ENCODE measurements around the gene PRR5L. TPM values are rescaled to one million over a fixed set of nuclear protein-coding genes. Genes with fewer than 3 reads are reported as not detected.

Gene PRR5L
- total RNA-seq, 1 donor from 2014 or later: 103 TPM

DNA sequence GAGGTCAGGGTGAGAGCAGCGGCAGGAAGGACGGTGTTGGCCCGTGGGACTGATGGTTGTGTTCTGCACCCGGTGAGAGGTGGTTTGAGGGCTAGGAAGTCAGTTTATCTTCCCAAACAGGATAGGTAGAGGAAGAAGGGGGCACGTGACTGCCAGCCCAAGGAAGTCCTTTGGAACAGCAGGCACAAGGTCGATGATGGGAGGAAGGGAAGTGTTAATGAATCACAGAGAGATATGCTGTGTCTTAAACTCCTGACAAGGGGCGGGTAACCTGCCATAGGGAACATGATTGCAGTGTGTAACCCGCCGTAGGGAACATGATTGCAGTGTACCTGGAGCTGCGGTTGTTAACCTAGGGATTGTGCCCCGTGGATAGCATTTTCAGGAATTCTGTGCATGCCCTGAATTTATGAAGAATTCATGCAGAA is 49.0 kb downstream of the PRR5L start:
- Mint-ChIP-seq H3K27me3 (ENCODE audit: unreplicated experiment) (no peaks in the 10 kb centered on the region), H3K4me1 (ENCODE audit: unreplicated experiment) (peaks cover 19% of the 10 kb centered on the region), H3K36me3 (ENCODE audit: unreplicated experiment) (no peaks in the 10 kb centered on the region), H3K27ac (ENCODE audit: unreplicated experiment) (no peak overlapping the region), H3K9me3 (ENCODE audit: unreplicated experiment) (no peaks in the 10 kb centered on the region), H3K4me3 (ENCODE audit: unreplicated experiment) (no peak overlapping the region)
- DNase-seq (ENCODE audit: extremely low spot score, unreplicated experiment): no peak
- TF ChIP-seq, protein P1, sequence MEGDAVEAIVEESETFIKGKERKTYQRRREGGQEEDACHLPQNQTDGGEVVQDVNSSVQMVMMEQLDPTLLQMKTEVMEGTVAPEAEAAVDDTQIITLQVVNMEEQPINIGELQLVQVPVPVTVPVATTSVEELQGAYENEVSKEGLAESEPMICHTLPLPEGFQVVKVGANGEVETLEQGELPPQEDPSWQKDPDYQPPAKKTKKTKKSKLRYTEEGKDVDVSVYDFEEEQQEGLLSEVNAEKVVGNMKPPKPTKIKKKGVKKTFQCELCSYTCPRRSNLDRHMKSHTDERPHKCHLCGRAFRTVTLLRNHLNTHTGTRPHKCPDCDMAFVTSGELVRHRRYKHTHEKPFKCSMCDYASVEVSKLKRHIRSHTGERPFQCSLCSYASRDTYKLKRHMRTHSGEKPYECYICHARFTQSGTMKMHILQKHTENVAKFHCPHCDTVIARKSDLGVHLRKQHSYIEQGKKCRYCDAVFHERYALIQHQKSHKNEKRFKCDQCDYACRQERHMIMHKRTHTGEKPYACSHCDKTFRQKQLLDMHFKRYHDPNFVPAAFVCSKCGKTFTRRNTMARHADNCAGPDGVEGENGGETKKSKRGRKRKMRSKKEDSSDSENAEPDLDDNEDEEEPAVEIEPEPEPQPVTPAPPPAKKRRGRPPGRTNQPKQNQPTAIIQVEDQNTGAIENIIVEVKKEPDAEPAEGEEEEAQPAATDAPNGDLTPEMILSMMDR (IDR thresholded peaks at IDR 0.05): no peak

DNA sequence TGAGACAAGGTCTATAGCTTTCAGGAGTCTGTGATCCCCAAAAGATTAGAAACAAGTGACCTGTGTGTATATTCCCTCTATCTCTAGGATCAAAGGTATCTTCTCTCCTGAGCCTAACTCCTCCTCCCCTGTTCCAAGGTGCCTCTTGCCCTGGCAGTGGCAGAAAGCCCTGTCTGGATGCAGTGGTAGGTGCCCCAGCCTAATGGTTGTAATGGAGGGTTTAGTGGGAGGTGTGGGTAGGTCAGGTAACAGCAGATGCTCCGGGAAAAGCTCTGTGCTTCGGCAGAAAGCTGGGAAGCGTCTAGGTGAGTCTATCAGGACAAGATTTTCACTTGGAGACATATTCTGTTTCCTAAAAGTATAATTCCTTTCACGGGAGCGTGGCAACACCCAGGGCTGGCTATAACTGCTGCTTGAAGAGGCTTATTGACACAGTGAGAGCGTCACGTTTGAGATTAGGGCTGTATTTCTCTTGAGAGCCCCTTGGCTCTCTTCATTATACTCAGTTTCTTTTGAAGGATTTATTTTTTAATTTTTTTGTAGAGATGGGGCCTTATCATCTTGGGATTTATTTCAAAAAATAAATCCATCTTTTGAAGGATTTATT is 49.5 kb downstream of the PRR5L start:
- TF ChIP-seq, protein P1 (IDR thresholded peaks at IDR 0.05): no peak
- H3K36me3 Mint-ChIP-seq (ENCODE audit: unreplicated experiment): no peaks in the 10 kb centered on the region
- no peak overlapping the region for H3K27ac Mint-ChIP-seq (ENCODE audit: unreplicated experiment)
- H3K4me1 Mint-ChIP-seq (ENCODE audit: unreplicated experiment): peaks cover 17% of the 10 kb centered on the region
- DNase-seq (ENCODE audit: extremely low spot score, unreplicated experiment): no peak
- no peak overlapping the region for H3K4me3 Mint-ChIP-seq (ENCODE audit: unreplicated experiment)
- H3K27me3 Mint-ChIP-seq (ENCODE audit: unreplicated experiment): no peaks in the 10 kb centered on the region
- no peaks in the 10 kb centered on the region for H3K9me3 Mint-ChIP-seq (ENCODE audit: unreplicated experiment)

DNA sequence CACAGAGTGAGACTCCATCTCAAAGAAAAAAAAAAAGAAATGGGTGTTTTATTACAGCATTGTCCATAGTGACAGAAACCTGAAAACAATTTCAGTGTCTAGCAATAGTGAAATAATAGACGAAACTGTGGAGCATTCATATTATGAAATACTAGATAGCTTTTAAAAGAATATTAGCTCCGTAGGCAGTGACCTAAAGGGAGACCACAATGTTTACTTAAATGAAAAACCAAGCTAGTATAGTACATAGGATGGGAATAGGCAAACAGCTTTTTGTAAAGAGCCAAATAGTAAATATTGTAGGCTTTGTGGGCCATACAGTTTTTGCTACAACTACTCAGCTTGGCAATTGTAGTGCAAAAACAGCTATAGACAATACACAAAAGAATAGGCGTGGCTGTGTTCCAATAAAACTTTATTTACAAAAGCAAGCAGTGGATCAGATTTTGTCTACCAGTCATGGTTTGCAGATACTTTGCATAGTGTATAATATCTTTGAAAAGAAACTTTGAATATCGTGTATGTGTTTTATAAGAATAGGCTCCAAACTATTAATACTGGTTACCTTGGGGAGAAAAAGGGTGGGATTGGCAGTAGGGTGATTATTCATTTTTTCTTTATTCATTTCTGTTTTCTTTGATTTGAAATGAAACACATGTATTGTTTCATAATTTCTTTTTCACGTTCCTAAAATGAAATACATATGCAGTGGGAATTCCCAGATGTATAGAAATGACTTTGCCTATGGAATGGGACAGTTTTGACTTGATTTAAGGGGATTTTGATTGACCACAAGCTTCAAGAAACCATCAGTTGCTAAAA is 50.7 kb downstream of the PRR5L start:
- no peak for DNase-seq (ENCODE audit: extremely low spot score, unreplicated experiment)
- no peaks in the 10 kb centered on the region for H3K27me3 Mint-ChIP-seq (ENCODE audit: unreplicated experiment)
- no peak overlapping the region for H3K4me3 Mint-ChIP-seq (ENCODE audit: unreplicated experiment)
- H3K4me1 Mint-ChIP-seq (ENCODE audit: unreplicated experiment): peaks cover 15% of the 10 kb centered on the region
- H3K9me3 Mint-ChIP-seq (ENCODE audit: unreplicated experiment): no peaks in the 10 kb centered on the region
- TF ChIP-seq, protein P1 (IDR thresholded peaks at IDR 0.05): no peak
- peak overlapping the region; percentile 27 for H3K27ac Mint-ChIP-seq (ENCODE audit: unreplicated experiment)
- H3K36me3 Mint-ChIP-seq (ENCODE audit: unreplicated experiment): no peaks in the 10 kb centered on the region

DNA sequence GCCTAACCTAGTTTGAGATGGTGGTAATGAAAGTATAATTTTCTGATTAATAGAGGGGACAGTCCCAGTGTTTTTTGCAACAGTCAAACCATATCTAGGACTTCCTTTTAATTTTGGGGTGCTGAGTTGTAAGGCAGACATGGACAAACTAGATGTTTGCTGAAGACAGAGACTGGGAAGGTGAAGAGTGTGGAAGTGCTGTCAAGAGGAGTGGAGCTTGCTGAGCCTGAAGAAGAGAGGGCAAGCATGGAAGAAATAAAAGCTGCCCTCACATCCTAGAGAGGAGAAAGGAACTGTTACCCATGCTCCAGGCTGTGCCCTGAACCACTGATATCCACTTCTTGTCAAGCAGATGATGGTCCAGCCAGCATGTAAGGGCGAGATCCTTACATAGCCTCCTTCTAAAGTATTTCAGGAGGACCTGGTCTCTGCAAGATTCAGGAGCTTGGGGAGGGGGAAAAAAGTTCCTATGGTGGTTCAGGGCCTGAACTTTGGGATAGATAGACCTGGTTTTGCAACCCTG is 51.4 kb downstream of the PRR5L start:
- TF ChIP-seq, protein P1 (IDR thresholded peaks at IDR 0.05): no peak
- Mint-ChIP-seq H3K27ac (ENCODE audit: unreplicated experiment) (peak overlapping the region; percentile 0), H3K36me3 (ENCODE audit: unreplicated experiment) (no peaks in the 10 kb centered on the region), H3K27me3 (ENCODE audit: unreplicated experiment) (no peaks in the 10 kb centered on the region), H3K4me1 (ENCODE audit: unreplicated experiment) (peaks cover 22% of the 10 kb centered on the region), H3K9me3 (ENCODE audit: unreplicated experiment) (no peaks in the 10 kb centered on the region), H3K4me3 (ENCODE audit: unreplicated experiment) (no peak overlapping the region)
- no peak for DNase-seq (ENCODE audit: extremely low spot score, unreplicated experiment)
